Esophagus squamous epithelium (tissue), 4 donors: Measurements from ENCODE around the gene IL6R.

ENCODE experiments used
- CTCF ChIP-seq, 6 experiments: fragments of 450-650 bp in 4 of 6; fragments of 200-600 bp in 2 of 6; sonication (generic) in 2 of 6; IDR thresholded peaks; one replicate each; pipeline ENCODE4 v1.5.1; 2016 to 2019; ENCODE audit warnings: antibody characterized with exemption in 6 of 6, mild to moderate bottlenecking in 4 of 6, moderate library complexity in 4 of 6
- POLR2A ChIP-seq, 4 donors: fragments of 450-650 bp; IDR thresholded peaks; one replicate each; pipeline ENCODE4 v1.6.1; 2017; ENCODE audit warnings: antibody characterized with exemption in 4 of 4, mild to moderate bottlenecking in 4 of 4, moderate library complexity in 3 of 4

GRCh38 chr1:154398141-154398540 lies 7.0 kb upstream of the IL6R start:
- TF ChIP-seq POLR2A (IDR thresholded peaks at IDR 0.05) (no peak), CTCF (IDR thresholded peaks at IDR 0.05) (no peak)
